IMR-90 (cell line): Measurements from ENCODE around the gene OSBPL6.

ENCODE experiments used
- CHD1 ChIP-seq: IDR thresholded peaks from 2 replicates; pipeline ENCODE4 v1.6.1; 2012; ENCODE audit warnings: low read depth, low read length, improper control_type of control experiment
- CTCF ChIP-seq: conservative IDR thresholded peaks from 2 replicates; pipeline ENCODE4 v1.5.1; 2012; ENCODE audit warnings: mild to moderate bottlenecking, low read depth, low read length, improper control_type of control experiment
- ELK1 ChIP-seq: fragments of 150-350 bp; IDR thresholded peaks from 2 replicates; pipeline ENCODE4 v1.6.1; 2016; ENCODE audit warnings: low read depth, mild to moderate bottlenecking, low read length, moderate library complexity, borderline replicate concordance
- MAZ ChIP-seq: IDR thresholded peaks from 2 replicates; pipeline ENCODE4 v1.6.1; 2012; ENCODE audit warnings: low read depth, mild to moderate bottlenecking, low read length, improper control_type of control experiment, moderate library complexity, borderline replicate concordance
- MXI1 ChIP-seq: IDR thresholded peaks from 2 replicates; pipeline ENCODE4 v1.6.1; 2012; ENCODE audit warnings: low read depth, mild to moderate bottlenecking, low read length, moderate library complexity, borderline replicate concordance
- NFE2L2 ChIP-seq: fragments of 150-350 bp; IDR thresholded peaks from 2 replicates; pipeline ENCODE4 v1.6.1; 2016; ENCODE audit warnings: low read depth, mild to moderate bottlenecking, low read length
- POLR2A ChIP-seq: IDR thresholded peaks from 2 replicates; pipeline ENCODE4 v1.6.1; 2012; ENCODE audit warnings: mild to moderate bottlenecking, low read depth, low read length
- RFX5 ChIP-seq: IDR thresholded peaks from 2 replicates; pipeline ENCODE4 v1.8.0; 2012; ENCODE audit warnings: low read depth, mild to moderate bottlenecking, low read length, moderate library complexity
- SMC3 ChIP-seq: fragments of 150-350 bp; IDR thresholded peaks from 2 replicates; pipeline ENCODE4 v1.6.1; 2016; ENCODE audit warnings: low read depth, mild to moderate bottlenecking, antibody characterized with exemption, low read length, moderate library complexity

- TF ChIP-seq RFX5 (no peak), CTCF (no peak), POLR2A (no peak), SMC3 (no peak), ELK1 (no peak), NFE2L2 (no peak), MAZ (no peak), CHD1 (no peak), MXI1 (no peak)
These were observed 127.8 kb downstream of the OSBPL6 start for GRCh38 chr2:178322068-178322467.
